Measurements from ENCODE around the gene AP4M1. TPM values are rescaled to one million over a fixed set of nuclear protein-coding genes. Genes with fewer than 3 reads are reported as not detected.

AP4M1 gene
- total and polyA plus RNA-seq, 9 of the 15 experiments (the other 6 are each of a cell fraction or from before 2014, with no cell fraction given) = 1.3 to 30.9 (median 14.1) TPM

- TF ChIP-seq HNRNPH1 (optimal IDR thresholded peaks at IDR 0.05; ENCODE audit: low read depth, low read length) = no peak
- TF ChIP-seq RAD51 (IDR thresholded peaks at IDR 0.05; ENCODE audit: borderline replicate concordance, low read depth) = peak; percentile 41; the same call in 1 of the 2 replicates
- no peak for TF ChIP-seq ZNF395 (CRISPR knock-in tag; IDR thresholded peaks at IDR 0.05)
- peak; percentile 84 for TF ChIP-seq SMAD3 (CRISPR knock-in tag; conservative IDR thresholded peaks at IDR 0.05)
- TF ChIP-seq OTX1 (CRISPR knock-in tag; IDR thresholded peaks at IDR 0.05) = 0 out of 2 replicates have a peak, but pooled peaks have one; percentile 54
- no peak for TF ChIP-seq KDM1A (IDR thresholded peaks at IDR 0.05)
- TF ChIP-seq FOXK2 (conservative IDR thresholded peaks at IDR 0.05 in 1 of 2, IDR thresholded peaks at IDR 0.05 in 1 of 2; ENCODE audit: low read depth in 2 of 2) = peak; percentile 99 to 100
- TF ChIP-seq ZC3H11A (IDR thresholded peaks at IDR 0.05; ENCODE audit: low read depth, low read length) = peak; percentile 68; the same call in 1 of the 2 replicates
- peak; percentile 91 for TF ChIP-seq KLF1 (tag; IDR thresholded peaks at IDR 0.05)
- TF ChIP-seq MIER1 (IDR thresholded peaks at IDR 0.05; ENCODE audit: low read depth) = no peak
- TF ChIP-seq ZNF518B (CRISPR knock-in tag; IDR thresholded peaks at IDR 0.05) = no peak
- TF ChIP-seq MAFF (IDR thresholded peaks at IDR 0.05; ENCODE audit: low read length) = no peak
- 0 out of 2 replicates have a peak, but pooled peaks have one; percentile 67 for TF ChIP-seq IRF1 (CRISPR knock-in tag; IDR thresholded peaks at IDR 0.05; ENCODE audit: borderline replicate concordance)
- no peak for TF ChIP-seq GTF2B (IDR thresholded peaks at IDR 0.05; ENCODE audit: extremely low read depth, insufficient read length)
- no peak for TF ChIP-seq KHSRP (IDR thresholded peaks at IDR 0.05)
- no peak for TF ChIP-seq U2AF2 (optimal IDR thresholded peaks at IDR 0.05; ENCODE audit: low read depth, low read length)
- peak; percentile 44 for TF ChIP-seq MTA3 (IDR thresholded peaks at IDR 0.05; ENCODE audit: borderline replicate concordance)
- no peak for TF ChIP-seq PTTG1 (tag; IDR thresholded peaks at IDR 0.05; ENCODE audit: low read depth)
- TF ChIP-seq RHOXF2B (CRISPR knock-in tag; conservative IDR thresholded peaks at IDR 0.05) = no peak
- TF ChIP-seq CGGBP1 (CRISPR knock-in tag; IDR thresholded peaks at IDR 0.05) = no peak
- no peak for TF ChIP-seq ZKSCAN8 (CRISPR knock-in tag; IDR thresholded peaks at IDR 0.05)
- no peak for TF ChIP-seq GATA2 (CRISPR knock-in tag; IDR thresholded peaks at IDR 0.05)
- no peak for TF ChIP-seq JUN (IDR thresholded peaks at IDR 0.05; ENCODE audit: borderline replicate concordance, low read depth, low read length)
- TF ChIP-seq JUN (CRISPR knock-in tag; IDR thresholded peaks at IDR 0.05; ENCODE audit: borderline replicate concordance) = no peak
Observed at GRCh38 chr7:100100420-100101015, 925 bp upstream of the AP4M1 start (continued).

Data from K562 (cell line).